GM23338 (cell line): ENCODE results near the gene EEF1A1. TPM values are rescaled to one million over a fixed set of nuclear protein-coding genes. Genes with fewer than 3 reads are reported as not detected.

ENCODE experiments used
- ATAC-seq: fragments of 200-7000 bp; cut with Tn5 transposase; 3 replicates; pipeline ENCODE4 v1.9.1; 2020
- DNase-seq: peaks from one replicate; pipeline ENCODE4 v3.0.0-alpha.2; 2015; ENCODE audit warnings: low spot score
- H2AFZ ChIP-seq: fragments of 200-600 bp; sonication (generic); 2 replicates; pipeline ENCODE4 v1.8.0; 2016; ENCODE audit warnings: antibody characterized with exemption, mild to moderate bottlenecking, moderate library complexity
- H3F3A ChIP-seq: fragments of 200-600 bp; sonication (generic); replicated peaks from 2 replicates; pipeline ENCODE4 v1.8.0; 2017; ENCODE audit warnings: antibody characterized with exemption, mixed run types, low read depth
- H3K27ac ChIP-seq: fragments of 200-600 bp; sonication (generic); 2 replicates; pipeline ENCODE4 v1.6.1; 2016; ENCODE audit warnings: low read depth
- H3K27me3 ChIP-seq: fragments of 200-600 bp; sonication (generic); 2 replicates; pipeline ENCODE4 v1.8.0; 2016; ENCODE audit warnings: mild to moderate bottlenecking, mixed run types, moderate library complexity; ENCODE audit not compliant: insufficient read depth
- H3K36me3 ChIP-seq: fragments of 200-600 bp; sonication (generic); 2 replicates; pipeline ENCODE4 v1.8.0; 2016; ENCODE audit warnings: mild to moderate bottlenecking; ENCODE audit not compliant: insufficient read depth
- H3K4me1 ChIP-seq: fragments of 200-600 bp; sonication (generic); 2 replicates; pipeline ENCODE4 v1.8.0; 2016; ENCODE audit warnings: mild to moderate bottlenecking, moderate library complexity; ENCODE audit not compliant: insufficient read depth
- H3K4me2 ChIP-seq: fragments of 200-600 bp; sonication (generic); 2 replicates; pipeline ENCODE4 v1.7.1; 2017; ENCODE audit warnings: mixed run types
- H3K4me3 ChIP-seq: fragments of 200-600 bp; sonication (generic); 2 replicates; pipeline ENCODE4 v1.6.1; 2016; ENCODE audit warnings: mixed run types
- H3K79me2 ChIP-seq: fragments of 200-600 bp; sonication (generic); replicated peaks from 2 replicates; pipeline ENCODE4 v1.8.0; 2017; ENCODE audit warnings: mild to moderate bottlenecking; ENCODE audit not compliant: insufficient read depth
- H3K9me2 ChIP-seq: fragments of 200-600 bp; sonication (generic); 2 replicates; pipeline ENCODE4 v1.8.0; 2017; ENCODE audit not compliant: insufficient read depth
- H4K20me1 ChIP-seq: fragments of 200-600 bp; sonication (generic); replicated peaks from 2 replicates; pipeline ENCODE4 v1.8.0; 2017; ENCODE audit warnings: mild to moderate bottlenecking; ENCODE audit not compliant: insufficient read depth
- H3K27ac Mint-ChIP-seq: 2 replicates; pipeline ENCODE4 v1.8.0; 2020; ENCODE audit warnings: inconsistent platforms, mild to moderate bottlenecking, moderate library complexity, mixed read lengths
- H3K27me3 Mint-ChIP-seq: 3 replicates; pipeline ENCODE4 v1.8.0; 2022; ENCODE audit warnings: low read depth, mild to moderate bottlenecking, moderate library complexity, mixed read lengths, inconsistent platforms; ENCODE audit not compliant: insufficient read depth, poor library complexity
- H3K36me3 Mint-ChIP-seq: 3 replicates; pipeline ENCODE4 v1.8.0; 2021; ENCODE audit warnings: low read depth, mild to moderate bottlenecking, inconsistent platforms, moderate library complexity, mixed read lengths
- H3K4me1 Mint-ChIP-seq: 3 replicates; pipeline ENCODE4 v1.8.0; 2020; ENCODE audit warnings: mild to moderate bottlenecking, inconsistent platforms, mixed read lengths
- H3K4me3 Mint-ChIP-seq: 3 replicates; pipeline ENCODE4 v1.8.0; 2021; ENCODE audit warnings: moderate library complexity, mild to moderate bottlenecking, inconsistent platforms, mixed read lengths
- H3K9me3 Mint-ChIP-seq: 3 replicates; pipeline ENCODE4 v1.8.0; 2020; ENCODE audit warnings: moderate library complexity, mild to moderate bottlenecking, inconsistent platforms, mixed read lengths
- CREB1 ChIP-seq: fragments of 250-450 bp; sonication (Bioruptor Pico); IDR thresholded peaks from 2 replicates; pipeline ENCODE4 v1.5.0; 2020; ENCODE audit warnings: low read depth, mild to moderate bottlenecking, moderate library complexity
- CTCF ChIP-seq, 2 experiments: fragments of 200-600 bp in 1 of 2; sonication (generic) in 1 of 2; conservative IDR thresholded peaks; 2 replicates each; pipeline versions ENCODE4 v1.5.1 to v1.6.1; 2016 to 2017; ENCODE audit warnings: antibody characterized with exemption in 2 of 2, low read depth in 2 of 2, mild to moderate bottlenecking in 2 of 2, moderate library complexity in 1 of 2
- ETS1 ChIP-seq: IDR thresholded peaks from 2 replicates; pipeline ENCODE4 v1.6.1; 2016; ENCODE audit warnings: antibody characterized with exemption
- EZH2 ChIP-seq: fragments of 200-600 bp; sonication (generic); IDR thresholded peaks from one replicate; pipeline ENCODE4 v1.8.0; 2017; ENCODE audit warnings: antibody characterized with exemption, mild to moderate bottlenecking, low read depth; ENCODE audit not compliant: unreplicated experiment
- EZH2phosphoT487 ChIP-seq: fragments of 200-600 bp; sonication (generic); IDR thresholded peaks from one replicate; pipeline ENCODE4 v1.8.1; 2018; ENCODE audit warnings: antibody characterized with exemption; ENCODE audit not compliant: unreplicated experiment
- NANOG ChIP-seq: IDR thresholded peaks from 2 replicates; pipeline ENCODE4 v1.6.1; 2016; ENCODE audit warnings: antibody characterized with exemption, borderline replicate concordance
- POLR2AphosphoS5 ChIP-seq: IDR thresholded peaks from 2 replicates; pipeline ENCODE4 v1.6.1; 2016; ENCODE audit warnings: antibody characterized with exemption, low read depth
- REST ChIP-seq: IDR thresholded peaks from one replicate; pipeline ENCODE4 v1.6.1; 2018; ENCODE audit warnings: antibody characterized with exemption; ENCODE audit not compliant: unreplicated experiment
- STAT1 ChIP-seq: IDR thresholded peaks from one replicate; pipeline ENCODE4 v1.6.1; 2016; ENCODE audit warnings: antibody characterized with exemption; ENCODE audit not compliant: unreplicated experiment
- ZNF114 ChIP-seq: fragments of 250-450 bp; sonication (Bioruptor Pico); IDR thresholded peaks from 2 replicates; pipeline ENCODE4 v1.5.0; 2020; ENCODE audit warnings: mild to moderate bottlenecking, moderate library complexity
- ZNF331 ChIP-seq: fragments of 250-450 bp; sonication (Bioruptor Pico); IDR thresholded peaks from 2 replicates; pipeline ENCODE4 v1.5.0; 2020; ENCODE audit warnings: low read depth, mild to moderate bottlenecking, moderate library complexity
- ZNF462 ChIP-seq: fragments of 250-450 bp; sonication (Bioruptor Pico); IDR thresholded peaks from 2 replicates; pipeline ENCODE4 v1.5.0; 2020; ENCODE audit warnings: mild to moderate bottlenecking, moderate library complexity
- polyA plus RNA-seq: library from polyadenylated mRNA; unstranded; fragments of >200 nt; fragmentation: Nextera tagmentation; extraction: Ambion mirVana; gene quantifications from 2 replicates; pipeline ENCODE4 v1.2.1, GENCODE V29; 2016
- total RNA-seq: library from RNA; depleted of rRNA; stranded (reverse); fragments of >200 nt; shearing (Covaris generic); gene quantifications from 2 replicates; pipeline ENCODE4 v1.2.3, GENCODE V29; 2014

EEF1A1 gene
- total and polyA plus RNA-seq, 2 experiments from 2014 or later: 7,677 to 12,342 TPM

- peaks cover 7% of the 10 kb centered on the region for H3K9me3 Mint-ChIP-seq
- TF ChIP-seq ZNF331 (CRISPR knock-in tag) (no peak), ZNF462 (CRISPR knock-in tag) (no peak), REST (no peak), EZH2phosphoT487 (no peak), STAT1 (no peak), EZH2 (no peak), NANOG (no peak), ZNF114 (CRISPR knock-in tag) (no peak), POLR2AphosphoS5 (no peak), CTCF (conservative IDR thresholded peaks at IDR 0.05; ENCODE audit: low read depth in 2 of 2) (no peak), ETS1 (no peak), CREB1 (CRISPR knock-in tag) (no peak)
- H3K4me3 ChIP-seq: no peak overlapping the region
- peaks cover 30% of the 10 kb centered on the region for H3K4me1 Mint-ChIP-seq
- peak; percentile 15; the same call in 1 of the 3 replicates for ATAC-seq
- H3K36me3 Mint-ChIP-seq: peaks cover 7% of the 10 kb centered on the region; the same call in 2 of the 3 replicates
- H3K79me2 ChIP-seq: no peaks in the 10 kb centered on the region
- peaks cover 15% of the 10 kb centered on the region; the same call in 1 of the 2 replicates for H3K4me1 ChIP-seq
- H3K4me3 Mint-ChIP-seq: no peak overlapping the region; the same call in 2 of the 3 replicates
- 0 out of 2 replicates have a peak, but pooled peaks cover 3% of the 10 kb centered on the region for H3F3A ChIP-seq
- peaks cover 11% of the 10 kb centered on the region for H3K27me3 Mint-ChIP-seq
- H3K27ac Mint-ChIP-seq: peak overlapping the region; percentile 56; the same call in 1 of the 2 replicates
- peak; percentile 37 for DNase-seq
- no peaks in the 10 kb centered on the region for H4K20me1 ChIP-seq
- no peaks in the 10 kb centered on the region for H3K27me3 ChIP-seq
- H3K9me2 ChIP-seq: 0 out of 2 replicates have a peak, but pooled peaks cover 5% of the 10 kb centered on the region
- H2AFZ ChIP-seq: no peak overlapping the region
- peak overlapping the region; percentile 77 for H3K27ac ChIP-seq
- H3K36me3 ChIP-seq: no peaks in the 10 kb centered on the region
- H3K4me2 ChIP-seq: no peak overlapping the region
These were observed 46.2 kb upstream of the EEF1A1 start for GRCh38 chr6:73566954-73567591.
